ENCODE results near the gene COMP.

COMP gene

GRCh38 chr19:18768997-18769891 is 21.9 kb downstream of the COMP start:
- no peak for DNase-seq

- DNase-seq = no peak
These were observed 22.9 kb downstream of the COMP start for GRCh38 chr19:18768046-18768771.

GRCh38 chr19:18765224-18765623 is 25.9 kb downstream of the COMP start:
- DNase-seq = no peak

GRCh38 chr19:18764591-18765051 is 26.5 kb downstream of the COMP start:
- DNase-seq = no peak

- peak; percentile 83 for DNase-seq
These were observed 27.2 kb downstream of the COMP start for GRCh38 chr19:18763674-18764590.

GRCh38 chr19:18762125-18763023 is 28.7 kb downstream of the COMP start:
- peak; percentile 93 for DNase-seq

- no peak for DNase-seq
These were observed 29.5 kb downstream of the COMP start for GRCh38 chr19:18761531-18762110.

GRCh38 chr19:18760440-18761383 is 30.4 kb downstream of the COMP start:
- DNase-seq = no peak

GRCh38 chr19:18759995-18760426 is 31.1 kb downstream of the COMP start:
- DNase-seq = no peak

GRCh38 chr19:18759304-18759994 is 31.7 kb downstream of the COMP start:
- DNase-seq = no peak

- DNase-seq = no peak
These were observed 34.2 kb downstream of the COMP start for GRCh38 chr19:18756896-18757295.

GRCh38 chr19:18754501-18754900 is 36.6 kb downstream of the COMP start:
- DNase-seq = no peak

- no peak for DNase-seq
These were observed 39.5 kb downstream of the COMP start for GRCh38 chr19:18751571-18751970.

- no peak for DNase-seq
These were observed 40.7 kb downstream of the COMP start for GRCh38 chr19:18750295-18750970.

GRCh38 chr19:18749362-18750231 is 41.5 kb downstream of the COMP start:
- DNase-seq = no peak

- DNase-seq = no peak
These were observed 44.4 kb downstream of the COMP start for GRCh38 chr19:18746401-18747325.

- no peak for DNase-seq
These were observed 45.2 kb downstream of the COMP start for GRCh38 chr19:18745931-18746330.
